A549 (cell line): Measurements from ENCODE around the gene IQSEC2. TPM values are rescaled to one million over a fixed set of nuclear protein-coding genes. Genes with fewer than 3 reads are reported as not detected.

Source experiments
- BHLHE40 ChIP-seq: IDR thresholded peaks from 2 replicates; pipeline ENCODE4 v1.6.1; 2012; ENCODE audit warnings: low read depth, low read length, inconsistent platforms
- CBX2 ChIP-seq: fragments of 200-600 bp; sonication (generic); IDR thresholded peaks from 2 replicates; pipeline ENCODE4 v1.6.1; 2016; ENCODE audit warnings: low read depth, mild to moderate bottlenecking, borderline replicate concordance
- CBX8 ChIP-seq: fragments of 200-600 bp; sonication (generic); IDR thresholded peaks from 2 replicates; pipeline ENCODE4 v1.6.1; 2016
- CHD2 ChIP-seq: fragments of 150-350 bp; IDR thresholded peaks from 2 replicates; pipeline ENCODE4 v1.6.1; 2014; ENCODE audit warnings: low read length; ENCODE audit not compliant: partially characterized antibody
- E2F6 ChIP-seq: IDR thresholded peaks from 2 replicates; pipeline ENCODE4 v1.6.1; 2012; ENCODE audit warnings: low read depth, borderline replicate concordance
- EHF ChIP-seq: fragments of 250-450 bp; sonication (Bioruptor Pico); IDR thresholded peaks from 2 replicates; pipeline ENCODE4 v1.5.0; 2020; ENCODE audit warnings: mild to moderate bottlenecking
- EHMT2 ChIP-seq: fragments of 200-600 bp; sonication (generic); IDR thresholded peaks from 2 replicates; pipeline ENCODE4 v1.6.1; 2016; ENCODE audit warnings: antibody characterized with exemption, low read depth, mild to moderate bottlenecking, moderate library complexity
- EP300 ChIP-seq, 2 experiments: fragments of >200 bp; sonication (Bioruptor Twin); formaldehyde crosslinking; IDR thresholded peaks; 2 replicates in 1 of 2; 3 replicates in 1 of 2; pipeline ENCODE4 v1.6.1; 2016 to 2017
- ESRRA ChIP-seq: fragments of 150-350 bp; IDR thresholded peaks from 2 replicates; pipeline ENCODE4 v1.6.1; 2014; ENCODE audit warnings: mild to moderate bottlenecking, low read length, borderline replicate concordance
- FOSL2 ChIP-seq, 2 experiments: fragments of 450-650 bp in 1 of 2; fragments of >200 bp in 1 of 2; sonication (Bioruptor Twin) in 1 of 2; formaldehyde crosslinking; IDR thresholded peaks; 2 replicates each; pipeline versions ENCODE4 v1.5.0 to v1.6.1; 2016 to 2020; ENCODE audit warnings: mild to moderate bottlenecking in 1 of 2, moderate library complexity in 1 of 2
- GATA3 ChIP-seq: IDR thresholded peaks from 2 replicates; pipeline ENCODE4 v1.6.1; 2012; ENCODE audit warnings: borderline replicate concordance
- HDAC2 ChIP-seq: fragments of 200-600 bp; sonication (generic); IDR thresholded peaks from 2 replicates; pipeline ENCODE4 v1.6.1; 2016
- HOXA7 ChIP-seq: fragments of 250-450 bp; sonication (Bioruptor Pico); IDR thresholded peaks from 2 replicates; pipeline ENCODE4 v1.5.0; 2020; ENCODE audit warnings: mild to moderate bottlenecking, moderate library complexity
- HOXB13 ChIP-seq: fragments of 250-450 bp; sonication (Bioruptor Pico); IDR thresholded peaks from 2 replicates; pipeline ENCODE4 v1.5.0; 2020; ENCODE audit warnings: low read depth, mild to moderate bottlenecking, moderate library complexity
- HOXB5 ChIP-seq: fragments of 250-450 bp; sonication (Bioruptor Pico); IDR thresholded peaks from 2 replicates; pipeline ENCODE4 v1.5.0; 2020; ENCODE audit warnings: mild to moderate bottlenecking, moderate library complexity
- JUN ChIP-seq, 2 experiments: fragments of >200 bp; sonication (Bioruptor Twin); formaldehyde crosslinking; IDR thresholded peaks; 2 replicates in 1 of 2; 3 replicates in 1 of 2; pipeline ENCODE4 v1.6.1; 2016 to 2017
- KDM5A ChIP-seq: fragments of 200-600 bp; sonication (generic); IDR thresholded peaks from 2 replicates; pipeline ENCODE4 v1.6.1; 2016; ENCODE audit warnings: antibody characterized with exemption, mild to moderate bottlenecking
- MAFK ChIP-seq: fragments of 450-650 bp; IDR thresholded peaks from 2 replicates; pipeline ENCODE4 v1.6.1; 2014; ENCODE audit not compliant: partially characterized antibody
- MAX ChIP-seq: IDR thresholded peaks from 2 replicates; pipeline ENCODE4 v1.6.1; 2012
- MAZ ChIP-seq: fragments of 150-350 bp; IDR thresholded peaks from 2 replicates; pipeline ENCODE4 v1.6.1; 2014; ENCODE audit warnings: antibody characterized with exemption, low read depth, low read length, borderline replicate concordance
- MYC ChIP-seq: IDR thresholded peaks from 2 replicates; pipeline ENCODE4 v1.6.1; 2012; ENCODE audit warnings: mild to moderate bottlenecking, inconsistent platforms, low read length, improper control_type of control experiment, borderline replicate concordance
- NFE2L2 ChIP-seq: fragments of 150-350 bp; conservative IDR thresholded peaks from 2 replicates; pipeline ENCODE4 v1.6.1; 2014; ENCODE audit warnings: low read length
- NPAS2 ChIP-seq: fragments of 250-450 bp; sonication (Bioruptor Pico); IDR thresholded peaks from 2 replicates; pipeline ENCODE4 v1.8.0; 2022; ENCODE audit warnings: mild to moderate bottlenecking, moderate library complexity, borderline replicate concordance
- PHF8 ChIP-seq: fragments of 200-600 bp; sonication (generic); IDR thresholded peaks from 2 replicates; pipeline ENCODE4 v1.6.1; 2016; ENCODE audit warnings: low read depth, mild to moderate bottlenecking, antibody characterized with exemption, moderate library complexity, borderline replicate concordance
- POLR2AphosphoS2 ChIP-seq: conservative IDR thresholded peaks from 2 replicates; pipeline ENCODE4 v1.6.1; 2012; ENCODE audit warnings: low read length, improper control_type of control experiment, inconsistent platforms
- RAD21 ChIP-seq, 2 experiments: fragments of >200 bp in 1 of 2; sonication (Bioruptor Twin) in 1 of 2; formaldehyde crosslinking in 1 of 2; IDR thresholded peaks in 1 of 2; conservative IDR thresholded peaks in 1 of 2; 2 replicates in 1 of 2; 3 replicates in 1 of 2; pipeline ENCODE4 v1.6.1; 2012 to 2018; ENCODE audit warnings: inconsistent platforms in 1 of 2
- RARB ChIP-seq: fragments of 250-450 bp; sonication (Bioruptor Pico); IDR thresholded peaks from 2 replicates; pipeline ENCODE4 v1.8.0; 2021; ENCODE audit warnings: mild to moderate bottlenecking, moderate library complexity
- RCOR1 ChIP-seq: fragments of 150-350 bp; IDR thresholded peaks from 2 replicates; pipeline ENCODE4 v1.6.1; 2014; ENCODE audit warnings: antibody characterized with exemption, low read length, low read depth
- RFX5 ChIP-seq: fragments of 450-650 bp; IDR thresholded peaks from 2 replicates; pipeline ENCODE4 v1.7.1; 2014; ENCODE audit warnings: antibody characterized with exemption, mild to moderate bottlenecking, moderate library complexity
- RNF2 ChIP-seq: fragments of 200-600 bp; sonication (generic); IDR thresholded peaks from 2 replicates; pipeline ENCODE4 v1.6.1; 2016; ENCODE audit warnings: low read depth, mild to moderate bottlenecking, antibody characterized with exemption, moderate library complexity, borderline replicate concordance
- SMC3 ChIP-seq: fragments of >200 bp; sonication (Bioruptor Twin); formaldehyde crosslinking; IDR thresholded peaks from 3 replicates; pipeline ENCODE4 v1.6.1; 2018; ENCODE audit warnings: inconsistent platforms
- TP53 ChIP-seq: fragments of 250-450 bp; sonication (Bioruptor Pico); IDR thresholded peaks from 2 replicates; pipeline ENCODE4 v1.5.0; 2021; ENCODE audit warnings: mild to moderate bottlenecking, moderate library complexity
- USF2 ChIP-seq: fragments of 450-650 bp; IDR thresholded peaks from 2 replicates; pipeline ENCODE4 v1.6.1; 2014; ENCODE audit warnings: antibody characterized with exemption
- ZC3H11A ChIP-seq: fragments of 450-650 bp; IDR thresholded peaks from 2 replicates; pipeline ENCODE4 v1.6.1; 2014; ENCODE audit warnings: antibody characterized with exemption, mild to moderate bottlenecking
- ZSCAN20 ChIP-seq: fragments of 250-450 bp; sonication (Bioruptor Pico); IDR thresholded peaks from 2 replicates; pipeline ENCODE4 v1.8.0; 2022; ENCODE audit warnings: mild to moderate bottlenecking, moderate library complexity
- polyA plus RNA-seq, 4 experiments: library from polyadenylated mRNA; depleted of rRNA in 3 of 4; stranded (reverse); fragments of >200 nt; fragmentation: RNase III in 1 of 4; extraction: RNeasy Plus Mini Kit Qiagen cat#74134 plus additional on column Dnase treatment in 1 of 4; gene quantifications; 2 replicates in 3 of 4; 3 replicates in 1 of 4; pipeline ENCODE4 v1.2.3, GENCODE V29; 2011 to 2017
- TF ChIP-seq, protein P1 (sequence below): fragments of 150-350 bp; IDR thresholded peaks from 2 replicates; pipeline ENCODE4 v1.6.1; 2014; ENCODE audit warnings: low read depth, mild to moderate bottlenecking, low read length
- TF ChIP-seq, protein P2 (sequence below): fragments of 200-600 bp; sonication (generic); IDR thresholded peaks from 2 replicates; pipeline ENCODE4 v1.6.1; 2016; ENCODE audit warnings: antibody characterized with exemption, mild to moderate bottlenecking, moderate library complexity

The IQSEC2 gene
- polyA plus RNA-seq, 2 of the 4 experiments (the other 2 are of a cell fraction): 28.3 to 37.6 TPM

DNA sequence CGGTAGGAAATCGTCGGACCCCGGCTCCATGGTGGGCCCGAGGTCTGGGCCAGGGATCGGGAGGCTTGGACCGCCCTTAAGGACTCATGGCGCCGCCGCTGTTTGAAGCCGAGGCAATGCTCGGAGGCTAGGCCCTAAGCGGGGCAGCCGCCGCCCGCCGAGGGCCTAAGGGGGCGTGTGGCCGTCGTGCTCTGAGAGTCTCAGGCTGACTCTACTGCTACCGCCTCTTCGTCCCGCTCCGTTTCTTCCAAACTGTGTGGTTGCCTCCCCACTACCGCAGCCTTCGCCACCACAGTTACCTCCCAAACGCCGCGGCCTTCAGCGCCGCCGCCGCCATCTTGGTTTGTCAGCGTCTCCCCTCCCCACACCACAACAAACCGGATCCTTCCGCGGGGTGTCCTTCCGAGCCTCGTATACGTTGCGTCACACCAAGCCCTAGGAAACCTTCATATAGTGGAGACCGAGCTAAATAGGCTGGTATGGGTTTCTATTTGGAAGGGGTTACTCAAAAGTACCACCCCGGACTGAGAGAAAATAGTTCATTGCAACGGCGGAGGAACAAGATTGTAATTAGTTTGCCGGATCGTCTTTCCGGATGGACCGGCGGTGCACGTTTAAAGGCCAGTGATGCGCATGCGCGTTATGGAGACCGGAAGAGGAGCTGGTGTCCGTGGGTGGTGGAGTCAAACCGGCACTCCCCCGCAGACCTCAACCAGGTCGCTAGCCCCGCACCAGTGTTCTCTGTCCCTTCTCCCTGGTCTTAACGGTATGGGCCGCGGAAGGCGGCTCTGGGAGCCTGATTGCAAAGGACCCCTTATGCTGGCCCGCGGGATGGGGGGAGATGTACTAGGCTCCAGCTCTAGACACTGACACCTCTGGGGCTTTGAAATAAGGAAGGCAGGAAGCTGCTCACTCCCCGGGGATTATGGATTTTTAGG is 56.3 kb downstream of the IQSEC2 start, which contains the start of gene KDM5C (continued):
- TF ChIP-seq, protein P1, sequence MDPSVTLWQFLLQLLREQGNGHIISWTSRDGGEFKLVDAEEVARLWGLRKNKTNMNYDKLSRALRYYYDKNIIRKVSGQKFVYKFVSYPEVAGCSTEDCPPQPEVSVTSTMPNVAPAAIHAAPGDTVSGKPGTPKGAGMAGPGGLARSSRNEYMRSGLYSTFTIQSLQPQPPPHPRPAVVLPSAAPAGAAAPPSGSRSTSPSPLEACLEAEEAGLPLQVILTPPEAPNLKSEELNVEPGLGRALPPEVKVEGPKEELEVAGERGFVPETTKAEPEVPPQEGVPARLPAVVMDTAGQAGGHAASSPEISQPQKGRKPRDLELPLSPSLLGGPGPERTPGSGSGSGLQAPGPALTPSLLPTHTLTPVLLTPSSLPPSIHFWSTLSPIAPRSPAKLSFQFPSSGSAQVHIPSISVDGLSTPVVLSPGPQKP: no peak
- TF ChIP-seq E2F6: no peak
- no peak for TF ChIP-seq POLR2AphosphoS2
- peak; percentile 64 for TF ChIP-seq KDM5A
- no peak for TF ChIP-seq RAD21 (conservative IDR thresholded peaks at IDR 0.05 in 1 of 2, IDR thresholded peaks at IDR 0.05 in 1 of 2)
- no peak for TF ChIP-seq EHMT2
- TF ChIP-seq MYC: no peak
- peak; percentile 40; the same call in 1 of the 2 replicates for TF ChIP-seq HOXB13 (CRISPR knock-in tag)
- TF ChIP-seq PHF8: peak; percentile 87
- no peak for TF ChIP-seq FOSL2 (IDR thresholded peaks at IDR 0.05)
- 0 out of 2 replicates have a peak, but pooled peaks have one; percentile 34 for TF ChIP-seq FOSL2 (CRISPR knock-in tag; IDR thresholded peaks at IDR 0.05)
- 0 out of 2 replicates have a peak, but pooled peaks have one; percentile 65 for TF ChIP-seq TP53 (CRISPR knock-in tag)
- no peak for TF ChIP-seq USF2
- no peak for TF ChIP-seq RARB (CRISPR knock-in tag)
- peak; percentile 79 for TF ChIP-seq CHD2
- TF ChIP-seq RNF2: no peak
- TF ChIP-seq ZC3H11A: no peak
- TF ChIP-seq GATA3: no peak
- TF ChIP-seq BHLHE40: no peak
- no peak for TF ChIP-seq MAFK
- no peak for TF ChIP-seq CBX2
- TF ChIP-seq HOXA7 (CRISPR knock-in tag): no peak
- no peak for TF ChIP-seq ESRRA
- TF ChIP-seq MAZ: no peak
- peak; percentile 77 to 93; a peak in 4 of 5 replicates for TF ChIP-seq JUN (IDR thresholded peaks at IDR 0.05)
- TF ChIP-seq EHF: no peak
- TF ChIP-seq SMC3: no peak
- TF ChIP-seq RCOR1: no peak
- TF ChIP-seq CBX8: no peak
- no peak; the same call in 1 of the 2 replicates for TF ChIP-seq MAX
- TF ChIP-seq NFE2L2: no peak
- peak; percentile 70; the same call in 1 of the 2 replicates for TF ChIP-seq HOXB5 (CRISPR knock-in tag)
- no peak for TF ChIP-seq ZSCAN20 (CRISPR knock-in tag)
- 0 out of 2 replicates have a peak, but pooled peaks have one; percentile 38 for TF ChIP-seq RFX5
- TF ChIP-seq EP300 (IDR thresholded peaks at IDR 0.05): no peak
- no peak for TF ChIP-seq NPAS2 (CRISPR knock-in tag)
- TF ChIP-seq, protein P2, sequence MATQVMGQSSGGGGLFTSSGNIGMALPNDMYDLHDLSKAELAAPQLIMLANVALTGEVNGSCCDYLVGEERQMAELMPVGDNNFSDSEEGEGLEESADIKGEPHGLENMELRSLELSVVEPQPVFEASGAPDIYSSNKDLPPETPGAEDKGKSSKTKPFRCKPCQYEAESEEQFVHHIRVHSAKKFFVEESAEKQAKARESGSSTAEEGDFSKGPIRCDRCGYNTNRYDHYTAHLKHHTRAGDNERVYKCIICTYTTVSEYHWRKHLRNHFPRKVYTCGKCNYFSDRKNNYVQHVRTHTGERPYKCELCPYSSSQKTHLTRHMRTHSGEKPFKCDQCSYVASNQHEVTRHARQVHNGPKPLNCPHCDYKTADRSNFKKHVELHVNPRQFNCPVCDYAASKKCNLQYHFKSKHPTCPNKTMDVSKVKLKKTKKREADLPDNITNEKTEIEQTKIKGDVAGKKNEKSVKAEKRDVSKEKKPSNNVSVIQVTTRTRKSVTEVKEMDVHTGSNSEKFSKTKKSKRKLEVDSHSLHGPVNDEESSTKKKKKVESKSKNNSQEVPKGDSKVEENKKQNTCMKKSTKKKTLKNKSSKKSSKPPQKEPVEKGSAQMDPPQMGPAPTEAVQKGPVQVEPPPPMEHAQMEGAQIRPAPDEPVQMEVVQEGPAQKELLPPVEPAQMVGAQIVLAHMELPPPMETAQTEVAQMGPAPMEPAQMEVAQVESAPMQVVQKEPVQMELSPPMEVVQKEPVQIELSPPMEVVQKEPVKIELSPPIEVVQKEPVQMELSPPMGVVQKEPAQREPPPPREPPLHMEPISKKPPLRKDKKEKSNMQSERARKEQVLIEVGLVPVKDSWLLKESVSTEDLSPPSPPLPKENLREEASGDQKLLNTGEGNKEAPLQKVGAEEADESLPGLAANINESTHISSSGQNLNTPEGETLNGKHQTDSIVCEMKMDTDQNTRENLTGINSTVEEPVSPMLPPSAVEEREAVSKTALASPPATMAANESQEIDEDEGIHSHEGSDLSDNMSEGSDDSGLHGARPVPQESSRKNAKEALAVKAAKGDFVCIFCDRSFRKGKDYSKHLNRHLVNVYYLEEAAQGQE: no peak
- TF ChIP-seq HDAC2: no peak
